Cardiac septum (tissue), 1 donor: ENCODE results near the gene KIF3C. TPM values are rescaled to one million over a fixed set of nuclear protein-coding genes. Genes with fewer than 3 reads are reported as not detected.

Experiments used
- DNase-seq: peaks from one replicate; pipeline ENCODE4 v3.0.0-alpha.2; 2020; ENCODE audit warnings: low spot score
- intact Hi-C: fragments of 100-400 bp; cut with DNase I; formaldehyde crosslinking; loops from one replicate; pipeline ENCODE4 v1.14.0; 2022
- total RNA-seq: library from RNA; stranded (reverse); fragmentation: NEBNext Ultra II Directional; extraction: Animal tissue kit (Norgen Biotek cat#: 25700); gene quantifications from one replicate; pipeline ENCODE4 v1.2.1, GENCODE V29; 2021
- donor health status: DM: no; HTN: no; CAD: no.

The KIF3C gene
- total RNA-seq, 1 donor from 2014 or later = 5.5 TPM

GRCh38 chr2:25894135-25894830 is 88.0 kb downstream of the KIF3C start:
- no peak for DNase-seq
- intact Hi-C loops = no loop called here

- DNase-seq = no peak
- intact Hi-C loops = no loop called here
Observed at GRCh38 chr2:25891672-25892071, 90.6 kb downstream of the KIF3C start.

GRCh38 chr2:25887624-25888242 is 94.6 kb downstream of the KIF3C start:
- DNase-seq = no peak
- intact Hi-C loops = no loop called here

- DNase-seq = no peak
- intact Hi-C loops = no loop called here
Observed at GRCh38 chr2:25885933-25886332, 96.4 kb downstream of the KIF3C start.

GRCh38 chr2:25881764-25882163 is 100.5 kb downstream of the KIF3C start:
- DNase-seq = no peak
- intact Hi-C loops = no loop called here

- intact Hi-C loops = loop anchor here (2.0 to 5.0 kb wide), 2 partner anchors 58 to 156 kb away; partner anchors contain the start of gene RAB10
- no peak for DNase-seq
Observed at GRCh38 chr2:25879133-25879730, 103.1 kb downstream of the KIF3C start.

- peak; percentile 99 for DNase-seq
- intact Hi-C loops = loop anchor here (2.0 to 5.0 kb wide), 2 partner anchors 59 to 156 kb away; partner anchors contain the start of gene RAB10
Observed at GRCh38 chr2:25878361-25879132, 103.8 kb downstream of the KIF3C start, which contains the start of gene ASXL2. Gene ASXL2 (minus strand): TSS chr2:25878487. CDS start chr2:25878222, 265 bp downstream.

GRCh38 chr2:25877431-25878360 is 104.6 kb downstream of the KIF3C start:
- intact Hi-C loops = loop anchor here (2.0 to 5.0 kb wide), 2 partner anchors 60 to 157 kb away; partner anchors contain the start of gene RAB10
- DNase-seq = peak; percentile 76

Other genes starting within 250 kb of the KIF3C start
- 24.1 TPM for gene ASXL2, start 104.0 kb downstream of the KIF3C start, total RNA-seq
- gene RAB10, start 51.6 kb upstream of the KIF3C start, total RNA-seq = 79.4 TPM
- gene GAREM2, start 190.6 kb upstream of the KIF3C start, total RNA-seq = 1.1 TPM